HepG2 (cell line): ENCODE results near the gene DGUOK. TPM values are rescaled to one million over a fixed set of nuclear protein-coding genes. Genes with fewer than 3 reads are reported as not detected.

Source experiments
- ATAC-seq: fragments of 200-7000 bp; cut with Tn5 transposase; 3 replicates; pipeline ENCODE4 v1.9.1; 2020; ENCODE audit warnings: mild to moderate bottlenecking, moderate library complexity
- BruUV-seq: library from RNA; stranded (reverse); fragments of 400-500 nt; replicated peaks from 2 replicates; lab custom pipeline; 2021; lab: Mats Ljungman, UMichigan
- CTCF ChIA-PET: fragments of 300-600 bp; formaldehyde crosslinking; extraction: SDS; loops from one replicate; lab custom pipeline; 2021; ENCODE audit warnings: low total read pairs, inconsistent platforms, low intra/inter-chr PET ratio; lab: Yijun Ruan, JAX
- POLR2A ChIA-PET: fragments of 350-600 bp; sonication (Branson Sonifier 250); formaldehyde crosslinking; loops from one replicate; lab custom pipeline; 2020; ENCODE audit warnings: antibody characterized with exemption, inconsistent platforms; lab: Yijun Ruan, JAX
- DNase-seq: peaks from one replicate; pipeline ENCODE4 v3.0.0-alpha.2; 2015; ENCODE audit warnings: low spot score
- FAIRE-seq: peaks from 3 replicates; lab custom pipeline; 2011; peaks lifted over from hg19 to GRCh38; lab: Jason Lieb, UNC
- H2AFZ ChIP-seq: one replicate; pipeline ENCODE4 v1.6.1; 2011; ENCODE audit warnings: low read length, inconsistent platforms
- H3K27ac ChIP-seq: fragments of 300-600 bp; 3 replicates; pipeline ENCODE4 v1.8.0; 2011; ENCODE audit warnings: mixed run types, mild to moderate bottlenecking, mixed read lengths, low read length, inconsistent platforms; ENCODE audit not compliant: insufficient read depth; ENCODE audit errors: extremely low read length
- H3K27me3 ChIP-seq, 2 experiments: fragments of 200-600 bp in 1 of 2; 2 replicates in 1 of 2; 3 replicates in 1 of 2; pipeline versions ENCODE4 v1.6.0 to v1.8.0; 2011; ENCODE audit warnings: low read length in 2 of 2, mild to moderate bottlenecking in 2 of 2, moderate library complexity in 2 of 2, inconsistent platforms in 1 of 2; ENCODE audit not compliant: insufficient read depth in 2 of 2, control insufficient read depth in 1 of 2
- H3K36me3 ChIP-seq, 2 experiments: fragments of 200-600 bp in 1 of 2; replicated peaks in 1 of 2; 2 replicates in 1 of 2; 3 replicates in 1 of 2; pipeline versions ENCODE4 v1.5.1 to v1.8.0; 2011; ENCODE audit warnings: low read length in 2 of 2, inconsistent platforms in 1 of 2; ENCODE audit not compliant: insufficient read depth in 2 of 2, control insufficient read depth in 1 of 2
- H3K4me1 ChIP-seq: 2 replicates; pipeline ENCODE4 v1.5.1; 2012; ENCODE audit warnings: low read length, inconsistent platforms; ENCODE audit not compliant: insufficient read depth
- H3K4me2 ChIP-seq: 2 replicates; pipeline ENCODE4 v1.6.0; 2011; ENCODE audit warnings: low read depth, low read length, inconsistent platforms
- H3K4me3 ChIP-seq, 3 experiments: fragments of 200-600 bp in 1 of 3; sonication (generic), shearing (Covaris generic) in 1 of 3; replicated peaks in 1 of 3; 2 replicates each; pipeline ENCODE4 v1.5.1; 2011 to 2016; ENCODE audit warnings: low read length in 3 of 3, inconsistent platforms in 2 of 3, low read depth in 2 of 3, mild to moderate bottlenecking in 2 of 3, control low read depth in 1 of 3, mixed read lengths in 1 of 3; ENCODE audit not compliant: insufficient read depth in 1 of 3
- H3K79me2 ChIP-seq: one replicate; pipeline ENCODE4 v1.6.1; 2011; ENCODE audit warnings: low read length, inconsistent platforms; ENCODE audit not compliant: insufficient read depth
- H3K9ac ChIP-seq: 2 replicates; pipeline ENCODE4 v1.6.0; 2011; ENCODE audit warnings: mild to moderate bottlenecking, low read depth, low read length, inconsistent platforms; ENCODE audit not compliant: insufficient read depth
- H3K9me3 ChIP-seq: 2 replicates; pipeline ENCODE4 v1.5.1; 2012; ENCODE audit warnings: mild to moderate bottlenecking, low read length
- H4K20me1 ChIP-seq: 2 replicates; pipeline ENCODE4 v1.6.0; 2011; ENCODE audit warnings: inconsistent platforms, mild to moderate bottlenecking, low read length, moderate library complexity; ENCODE audit not compliant: insufficient read depth
- CHCHD3 ChIP-seq: sonication (generic); formaldehyde crosslinking; IDR thresholded peaks from 2 replicates; pipeline ENCODE4 v1.8.0; 2022; ENCODE audit warnings: mild to moderate bottlenecking, missing genetic modification reagents, moderate library complexity
- GABPB1 ChIP-seq: IDR thresholded peaks from 2 replicates; pipeline ENCODE4 v1.6.1; 2016; ENCODE audit warnings: mild to moderate bottlenecking, missing genetic modification reagents, moderate library complexity, missing compliant biosample characterization
- GTF2F1 ChIP-seq: fragments of 150-350 bp; IDR thresholded peaks from 2 replicates; pipeline ENCODE4 v1.6.1; 2014; ENCODE audit warnings: low read length
- KLF6 ChIP-seq: IDR thresholded peaks from 2 replicates; pipeline ENCODE4 v1.8.0; 2016; ENCODE audit warnings: missing biosample characterization, missing genetic modification reagents
- POLR2A ChIP-seq, 2 experiments: IDR thresholded peaks; 2 replicates each; pipeline ENCODE4 v1.6.1; 2011; ENCODE audit warnings: low read depth in 2 of 2, low read length in 2 of 2, mild to moderate bottlenecking in 1 of 2, moderate library complexity in 1 of 2; ENCODE audit not compliant: insufficient read depth in 1 of 2
- SRF ChIP-seq: IDR thresholded peaks from 2 replicates; pipeline ENCODE4 v1.6.1; 2011; ENCODE audit warnings: mild to moderate bottlenecking, low read depth, low read length, moderate library complexity
- TCF12 ChIP-seq, 2 experiments: fragments of 450-650 bp in 1 of 2; sonication (generic) in 1 of 2; formaldehyde crosslinking in 1 of 2; IDR thresholded peaks; 2 replicates each; pipeline versions ENCODE4 v1.6.1 to v1.8.0; 2017 to 2022; ENCODE audit warnings: antibody characterized with exemption in 1 of 2, mild to moderate bottlenecking in 1 of 2, missing genetic modification reagents in 1 of 2, moderate library complexity in 1 of 2
- ZNF143 ChIP-seq: sonication (generic); formaldehyde crosslinking; IDR thresholded peaks from 2 replicates; pipeline ENCODE4 v1.4.0; 2020; ENCODE audit warnings: missing genetic modification reagents
- ZNF331 ChIP-seq: sonication (generic); formaldehyde crosslinking; IDR thresholded peaks from 2 replicates; pipeline ENCODE4 v1.4.0; 2020; ENCODE audit warnings: missing genetic modification reagents
- ZNF484 ChIP-seq: sonication (generic); formaldehyde crosslinking; IDR thresholded peaks from 2 replicates; pipeline ENCODE4 v1.5.1; 2020; ENCODE audit warnings: mild to moderate bottlenecking, low read depth, missing genetic modification reagents, borderline replicate concordance
- WGBS: methylation state at CpG from one replicate; pipeline ENCODE4 v1.1.6; 2017; ENCODE audit warnings: low lambda C conversion rate; 5-methylcytosine and 5-hydroxymethylcytosine counted together
- in situ Hi-C: cut with HindIII; loops from 2 replicates; pipeline ENCODE4 v1.10.0; 2017; ENCODE audit warnings: low pct_unique_long_range_greater_than_20kb; ENCODE audit not compliant: extremely low pct_ligation_motif_present
- intact Hi-C: fragments of 100-400 bp; cut with micrococcal nuclease; formaldehyde crosslinking; loops from one replicate; pipeline ENCODE4 v1.10.0; 2022; ENCODE audit not compliant: unreplicated experiment
- polyA plus RNA-seq, 8 experiments: library from polyadenylated mRNA; depleted of rRNA in 3 of 8; stranded (reverse) in 7 of 8; unstranded in 1 of 8; fragments of >200 nt; fragmentation: Illumina TruSeq in 4 of 8; extraction: Trizol in 4 of 8; gene quantifications; 2 replicates each; pipeline versions ENCODE4 v1.2.1 to v1.2.3, GENCODE V29; 2011 to 2016; ENCODE audit warnings: low read depth in 4 of 8, missing spikeins in 1 of 8, mixed read lengths in 1 of 8; ENCODE audit not compliant: insufficient read depth in 1 of 8
- total RNA-seq, 5 experiments: library from RNA; depleted of rRNA; stranded (reverse); fragments of >200 nt; fragmentation: Illumina TruSeq; extraction: Trizol; gene quantifications; 2 replicates each; pipeline ENCODE4 v1.2.3, GENCODE V29; 2016; ENCODE audit warnings: low read depth in 1 of 5
- TF ChIP-seq, protein P1 (sequence below): sonication (generic); formaldehyde crosslinking; IDR thresholded peaks from 2 replicates; pipeline ENCODE4 v1.9.0; 2021; ENCODE audit warnings: missing genetic modification reagents, mild to moderate bottlenecking, borderline replicate concordance
- TF ChIP-seq, protein P2 (sequence below): sonication (generic); formaldehyde crosslinking; IDR thresholded peaks from 2 replicates; pipeline ENCODE4 v1.5.0; 2020; ENCODE audit warnings: missing genetic modification reagents

Gene DGUOK
- total and polyA plus RNA-seq, 2 of the 13 experiments (the other 11 are each of a cell fraction or from before 2014, with no cell fraction given), result 105 to 137 TPM

DNA sequence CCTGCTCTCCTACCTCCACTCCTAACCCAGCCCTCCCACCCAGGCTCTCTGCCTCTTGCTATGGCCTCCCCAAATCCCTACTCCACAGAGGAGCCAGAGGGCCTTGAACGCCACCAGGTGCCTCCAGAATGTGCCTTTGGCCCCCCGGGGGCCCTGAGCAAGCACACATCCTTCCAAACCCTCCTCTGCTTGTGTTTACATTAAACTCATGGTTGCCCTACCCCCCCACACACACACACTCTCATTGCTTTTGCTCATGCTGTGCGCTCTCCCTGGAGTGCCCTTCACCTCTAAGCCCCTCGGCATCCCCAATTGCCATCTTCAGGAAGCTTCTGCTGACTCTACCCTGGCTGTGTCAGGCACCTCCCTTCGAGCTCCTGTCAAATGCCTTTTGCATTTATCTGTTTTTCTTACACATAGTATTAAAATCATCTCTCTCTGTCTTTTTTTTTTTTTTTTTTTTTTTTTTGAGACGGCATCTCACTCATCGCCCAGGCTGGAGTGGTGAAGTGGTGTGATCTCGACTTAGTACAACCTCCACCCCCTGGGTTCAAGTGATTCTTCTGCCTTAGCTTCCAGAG is 41.8 kb downstream of the DGUOK start:
- no peaks in the 10 kb centered on the region for H4K20me1 ChIP-seq
- no peak overlapping the region for H3K4me3 ChIP-seq
- ATAC-seq (no peak), FAIRE-seq (no peak), DNase-seq (no peak)
- no peaks in the 10 kb centered on the region for H3K36me3 ChIP-seq
- H3K9ac ChIP-seq, result no peak overlapping the region
- no peaks in the 10 kb centered on the region for H3K9me3 ChIP-seq
- peaks cover 0 to 7% of the 10 kb centered on the region in 2 experiments; a peak in 3 of 5 replicates for H3K27me3 ChIP-seq
- 46% methylated on average over 8 of the region's 8 CpGs for WGBS
- H2AFZ ChIP-seq, result no peak overlapping the region
- no peak overlapping the region for H3K27ac ChIP-seq
- H3K4me1 ChIP-seq, result peaks cover 35% of the 10 kb centered on the region
- intact Hi-C loops, result no loop called here
- H3K79me2 ChIP-seq, result no peaks in the 10 kb centered on the region
- no peak for TF ChIP-seq ZNF484 (CRISPR knock-in tag)
- no peak for TF ChIP-seq GTF2F1
- TF ChIP-seq, protein P1, sequence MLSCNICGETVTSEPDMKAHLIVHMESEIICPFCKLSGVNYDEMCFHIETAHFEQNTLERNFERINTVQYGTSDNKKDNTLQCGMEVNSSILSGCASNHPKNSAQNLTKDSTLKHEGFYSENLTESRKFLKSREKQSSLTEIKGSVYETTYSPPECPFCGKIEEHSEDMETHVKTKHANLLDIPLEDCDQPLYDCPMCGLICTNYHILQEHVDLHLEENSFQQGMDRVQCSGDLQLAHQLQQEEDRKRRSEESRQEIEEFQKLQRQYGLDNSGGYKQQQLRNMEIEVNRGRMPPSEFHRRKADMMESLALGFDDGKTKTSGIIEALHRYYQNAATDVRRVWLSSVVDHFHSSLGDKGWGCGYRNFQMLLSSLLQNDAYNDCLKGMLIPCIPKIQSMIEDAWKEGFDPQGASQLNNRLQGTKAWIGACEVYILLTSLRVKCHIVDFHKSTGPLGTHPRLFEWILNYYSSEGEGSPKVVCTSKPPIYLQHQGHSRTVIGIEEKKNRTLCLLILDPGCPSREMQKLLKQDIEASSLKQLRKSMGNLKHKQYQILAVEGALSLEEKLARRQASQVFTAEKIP (CRISPR knock-in tag), result no peak
- TF ChIP-seq ZNF143, result no peak
- no peak for TF ChIP-seq SRF
- TF ChIP-seq CHCHD3 (CRISPR knock-in tag), result no peak
- no peak for TF ChIP-seq TCF12 (IDR thresholded peaks at IDR 0.05)
- TF ChIP-seq TCF12 (CRISPR knock-in tag; IDR thresholded peaks at IDR 0.05), result no peak
- TF ChIP-seq, protein P2, sequence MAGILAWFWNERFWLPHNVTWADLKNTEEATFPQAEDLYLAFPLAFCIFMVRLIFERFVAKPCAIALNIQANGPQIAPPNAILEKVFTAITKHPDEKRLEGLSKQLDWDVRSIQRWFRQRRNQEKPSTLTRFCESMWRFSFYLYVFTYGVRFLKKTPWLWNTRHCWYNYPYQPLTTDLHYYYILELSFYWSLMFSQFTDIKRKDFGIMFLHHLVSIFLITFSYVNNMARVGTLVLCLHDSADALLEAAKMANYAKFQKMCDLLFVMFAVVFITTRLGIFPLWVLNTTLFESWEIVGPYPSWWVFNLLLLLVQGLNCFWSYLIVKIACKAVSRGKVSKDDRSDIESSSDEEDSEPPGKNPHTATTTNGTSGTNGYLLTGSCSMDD (CRISPR knock-in tag), result no peak
- TF ChIP-seq GABPB1 (CRISPR knock-in tag), result no peak
- TF ChIP-seq POLR2A (IDR thresholded peaks at IDR 0.05; ENCODE audit: insufficient read depth in 1 of 2, low read depth in 2 of 2, low read length in 2 of 2), result no peak
- TF ChIP-seq ZNF331, result no peak
- TF ChIP-seq KLF6 (CRISPR knock-in tag), result no peak
- TF ChIP-seq, all 625 proteins: peak for 0
- BruUV-seq, result no TSS peak
- POLR2A ChIA-PET, result no interaction called here
- H3K4me2 ChIP-seq, result no peak overlapping the region
- in situ Hi-C loops, result no loop called here
- CTCF ChIA-PET, result no interaction called here
